Measurements from ENCODE around the gene FBXW11. TPM values are rescaled to one million over a fixed set of nuclear protein-coding genes. Genes with fewer than 3 reads are reported as not detected.

Gene FBXW11
- total and polyA plus RNA-seq, 2 of the 8 experiments (the other 6 are each of a cell fraction or from before 2014, with no cell fraction given) = 45.0 to 75.6 TPM

DNA sequence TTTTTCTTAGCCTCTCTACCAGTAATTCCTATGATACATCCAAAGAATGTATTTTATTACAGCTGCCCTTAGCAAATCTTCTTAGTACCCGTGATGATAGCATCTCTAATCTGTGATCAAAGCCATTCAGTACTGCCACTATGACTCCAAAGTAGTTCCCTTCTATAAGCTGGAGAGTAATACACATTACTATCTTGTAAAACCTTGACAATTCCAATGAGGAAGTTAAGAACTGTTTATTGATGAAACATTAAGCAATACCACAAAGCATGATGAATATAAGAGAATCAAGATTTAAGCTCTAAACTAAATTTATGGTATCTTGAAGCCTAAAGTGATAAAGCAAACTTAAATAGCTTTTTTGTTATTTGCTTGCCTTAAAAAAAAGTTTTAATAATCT, 134.7 kb downstream of the FBXW11 start:
- POLR2A ChIA-PET (ENCODE audit: partially characterized antibody) = interaction anchor here (0.8 to 1.1 kb wide), 3 partner anchors 9 to 246 kb away, joined by 3 read pairs; no protein-coding TSS in a partner anchor
- no peak overlapping the region for H2BK5ac ChIP-seq (ENCODE audit: low read depth, low read length)
- DNase-seq (ENCODE audit: low read depth in 1 of 2, low spot score in 2 of 2) = no peak
- no peaks in the 10 kb centered on the region for H3K4me1 ChIP-seq (replicated peaks in 1 of 4; ENCODE audit: control insufficient read depth in 3 of 4, insufficient read depth in 4 of 4, low read length in 3 of 4)
- no peaks in the 10 kb centered on the region; the same call in 1 of the 2 replicates for H3K79me1 ChIP-seq (ENCODE audit: low read depth, low read length)
- no peak overlapping the region for H3K23ac ChIP-seq (ENCODE audit: insufficient read length)
- H3K27me3 ChIP-seq (replicated peaks in 1 of 4; ENCODE audit: control insufficient read depth in 3 of 4, extremely low read depth in 1 of 4, insufficient read depth in 3 of 4, low read length in 3 of 4) = no peaks in the 10 kb centered on the region
- no peak overlapping the region for H4K5ac ChIP-seq (ENCODE audit: insufficient read length, low read depth, low read length)
- H2AFZ ChIP-seq (ENCODE audit: low read length) = no peak overlapping the region
- no peak overlapping the region for H3K9ac ChIP-seq (replicated peaks in 1 of 4; ENCODE audit: extremely low read depth in 1 of 4, low read depth in 3 of 4, low read length in 3 of 4)
- H3K18ac ChIP-seq (ENCODE audit: extremely low read depth, low read length) = no peak overlapping the region
- H3K56ac ChIP-seq (replicated peaks; ENCODE audit: insufficient read length, low read depth, low read length) = no peak overlapping the region
- H3K79me2 ChIP-seq (ENCODE audit: control insufficient read depth in 1 of 2, insufficient read depth in 2 of 2, low read length in 2 of 2) = peaks cover 0 to 3% of the 10 kb centered on the region in 2 experiments; a peak in 2 of 4 replicates
- H3K14ac ChIP-seq (ENCODE audit: insufficient read length) = no peak overlapping the region
- CTCF ChIA-PET (ENCODE audit: partially characterized antibody) = interaction anchor here (1.3 to 6.8 kb wide), 4 partner anchors 13 to 453 kb away, joined by 5 to 51 read pairs (median 8); partner anchors contain the start of gene FGF18
- H3K27ac ChIP-seq (ENCODE audit: low read depth, low read length) = no peak overlapping the region
- H4K91ac ChIP-seq (replicated peaks; ENCODE audit: insufficient read length, low read length) = no peak overlapping the region
- no peak overlapping the region for H2BK20ac ChIP-seq (ENCODE audit: low read length)
- no peak overlapping the region for H2BK12ac ChIP-seq (ENCODE audit: low read depth, low read length)
- H3K36me3 ChIP-seq (ENCODE audit: control insufficient read depth in 2 of 4, insufficient read depth in 4 of 4, low read length in 3 of 4) = peaks cover 26 to 89% (median 47%) of the 10 kb centered on the region in 4 experiments
- H2BK15ac ChIP-seq (ENCODE audit: low read length) = no peak overlapping the region
- H3K23me2 ChIP-seq (ENCODE audit: low read depth, low read length) = no peaks in the 10 kb centered on the region
- H2BK120ac ChIP-seq (replicated peaks; ENCODE audit: low read depth, low read length) = no peak overlapping the region
- H4K8ac ChIP-seq (ENCODE audit: extremely low read depth, insufficient read depth, low read length) = no peak overlapping the region
- no peaks in the 10 kb centered on the region for H3K9me3 ChIP-seq (ENCODE audit: insufficient read depth in 2 of 2, low read depth in 1 of 2, low read length in 1 of 2)
- H4K20me1 ChIP-seq (replicated peaks in 1 of 2; ENCODE audit: control insufficient read depth in 1 of 2, insufficient read depth in 2 of 2, low read length in 2 of 2) = peaks cover 7 to 14% of the 10 kb centered on the region in 2 experiments
- H3K4me3 ChIP-seq (ENCODE audit: extremely low read depth in 1 of 4, insufficient read depth in 2 of 4, low read depth in 3 of 4, low read length in 4 of 4) = no peak overlapping the region
- WGBS, 2 experiments (ENCODE audit: extremely low coverage in 1 of 2, insufficient coverage in 1 of 2, insufficient read length in 1 of 2, insufficient replicate concordance in 2 of 2, low coverage in 1 of 2, low lambda C conversion rate in 2 of 2, missing lambda C conversion rate in 1 of 2) = 95% methylated on average over 1 of the region's 1 CpG; no CpG with 5 or more reads in 1 of the 2 experiments
- H3K4ac ChIP-seq (replicated peaks; ENCODE audit: insufficient read length, low read depth, low read length) = no peak overlapping the region
- no peak overlapping the region for H3K4me2 ChIP-seq (ENCODE audit: insufficient read depth in 1 of 2, low read depth in 2 of 2, low read length in 2 of 2)
- no peak for FAIRE-seq
- no peak overlapping the region for H2AK5ac ChIP-seq (ENCODE audit: low read depth, low read length)
- TF ChIP-seq ZNF274 (IDR thresholded peaks at IDR 0.05; ENCODE audit: borderline replicate concordance, extremely low read depth, low read length) (no peak), TAF1 (IDR thresholded peaks at IDR 0.05; ENCODE audit: low read depth, low read length) (no peak), SIN3A (conservative IDR thresholded peaks at IDR 0.05 in 1 of 2, IDR thresholded peaks at IDR 0.05 in 1 of 2; ENCODE audit: low read depth in 1 of 2, low read length in 2 of 2) (no peak), CBX5 (IDR thresholded peaks at IDR 0.05; ENCODE audit: low read depth, low read length) (no peak), BRCA1 (IDR thresholded peaks at IDR 0.05; ENCODE audit: low read depth, low read length) (no peak), RXRA (IDR thresholded peaks at IDR 0.05; ENCODE audit: insufficient read depth, low read depth, low read length) (no peak), ATF2 (IDR thresholded peaks at IDR 0.05; ENCODE audit: low read length) (no peak), SRF (IDR thresholded peaks at IDR 0.05; ENCODE audit: low read depth, low read length) (no peak), CHD2 (IDR thresholded peaks at IDR 0.05; ENCODE audit: low read length) (no peak), POLR2A (IDR thresholded peaks at IDR 0.05; ENCODE audit: control extremely low read depth in 1 of 2, low read depth in 2 of 2, low read length in 2 of 2) (no peak), PHF8 (conservative IDR thresholded peaks at IDR 0.05; ENCODE audit: low read depth, low read length) (no peak), ASH2L (IDR thresholded peaks at IDR 0.05; ENCODE audit: low read length) (no peak)
- TF ChIP-seq, protein P1, sequence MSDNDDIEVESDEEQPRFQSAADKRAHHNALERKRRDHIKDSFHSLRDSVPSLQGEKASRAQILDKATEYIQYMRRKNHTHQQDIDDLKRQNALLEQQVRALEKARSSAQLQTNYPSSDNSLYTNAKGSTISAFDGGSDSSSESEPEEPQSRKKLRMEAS (IDR thresholded peaks at IDR 0.05) = no peak

Data from H1 (cell line).